Vagina (tissue), 2 donors: ENCODE data around the gene RBPJ.

Source experiments
- POLR2AphosphoS5 ChIP-seq, 2 donors: sonication (generic); formaldehyde crosslinking; IDR thresholded peaks; one replicate each; pipeline ENCODE4 v1.9.0; 2017; ENCODE audit warnings: antibody characterized with exemption in 2 of 2, mild to moderate bottlenecking in 2 of 2, low read depth in 1 of 2; ENCODE audit not compliant: insufficient read depth in 1 of 2
- TF ChIP-seq, protein P1 (sequence below), 3 experiments: fragments of 450-650 bp in 2 of 3; fragments of 200-600 bp in 1 of 3; sonication (generic) in 1 of 3; IDR thresholded peaks; one replicate each; pipeline ENCODE4 v1.5.1; 2017 to 2019; ENCODE audit warnings: antibody characterized with exemption in 3 of 3, mild to moderate bottlenecking in 2 of 3, moderate library complexity in 2 of 3

DNA sequence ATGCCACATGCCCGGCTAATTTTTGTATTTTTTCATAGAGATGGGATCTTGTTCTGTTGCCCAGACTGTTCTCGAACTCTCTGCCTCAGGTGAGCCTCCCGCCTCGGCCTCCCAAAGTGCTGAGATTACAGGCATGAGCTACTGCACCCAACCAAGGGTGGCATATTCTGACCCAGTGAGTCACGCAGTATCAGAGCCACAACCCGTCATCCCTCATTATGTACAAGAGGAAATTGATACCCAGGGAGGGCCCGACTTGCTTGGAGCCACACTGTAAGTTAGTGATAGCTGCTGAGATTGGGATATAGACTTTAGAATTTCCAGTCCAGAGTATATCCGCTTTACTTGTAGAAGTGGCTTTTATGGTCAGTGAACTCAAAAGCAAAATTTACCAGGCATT lies 154.9 kb downstream of the RBPJ start:
- TF ChIP-seq POLR2AphosphoS5 (IDR thresholded peaks at IDR 0.05; ENCODE audit: insufficient read depth in 1 of 2, low read depth in 1 of 2), result no peak
- TF ChIP-seq, protein P1, sequence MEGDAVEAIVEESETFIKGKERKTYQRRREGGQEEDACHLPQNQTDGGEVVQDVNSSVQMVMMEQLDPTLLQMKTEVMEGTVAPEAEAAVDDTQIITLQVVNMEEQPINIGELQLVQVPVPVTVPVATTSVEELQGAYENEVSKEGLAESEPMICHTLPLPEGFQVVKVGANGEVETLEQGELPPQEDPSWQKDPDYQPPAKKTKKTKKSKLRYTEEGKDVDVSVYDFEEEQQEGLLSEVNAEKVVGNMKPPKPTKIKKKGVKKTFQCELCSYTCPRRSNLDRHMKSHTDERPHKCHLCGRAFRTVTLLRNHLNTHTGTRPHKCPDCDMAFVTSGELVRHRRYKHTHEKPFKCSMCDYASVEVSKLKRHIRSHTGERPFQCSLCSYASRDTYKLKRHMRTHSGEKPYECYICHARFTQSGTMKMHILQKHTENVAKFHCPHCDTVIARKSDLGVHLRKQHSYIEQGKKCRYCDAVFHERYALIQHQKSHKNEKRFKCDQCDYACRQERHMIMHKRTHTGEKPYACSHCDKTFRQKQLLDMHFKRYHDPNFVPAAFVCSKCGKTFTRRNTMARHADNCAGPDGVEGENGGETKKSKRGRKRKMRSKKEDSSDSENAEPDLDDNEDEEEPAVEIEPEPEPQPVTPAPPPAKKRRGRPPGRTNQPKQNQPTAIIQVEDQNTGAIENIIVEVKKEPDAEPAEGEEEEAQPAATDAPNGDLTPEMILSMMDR (IDR thresholded peaks at IDR 0.05), result no peak
